Measurements from ENCODE around the gene INPP4A.
A peak's percentile ranks its signal among the peaks of the same experiment; 100 is the strongest.

The INPP4A gene

GRCh38 chr2:98546186-98546585, 101.5 kb downstream of the INPP4A start:
- ChIA-PET CTCF (no interaction called here), POLR2A (no interaction called here)
- no peak overlapping the region for H3K4me3 ChIP-seq (ENCODE audit: low read depth, low read length)
- DNase-seq (ENCODE audit: low read depth, low spot score): no peak
- TF ChIP-seq CTCF (IDR thresholded peaks at IDR 0.05; ENCODE audit: insufficient read depth, low read length, missing control alignments): no peak

DNA sequence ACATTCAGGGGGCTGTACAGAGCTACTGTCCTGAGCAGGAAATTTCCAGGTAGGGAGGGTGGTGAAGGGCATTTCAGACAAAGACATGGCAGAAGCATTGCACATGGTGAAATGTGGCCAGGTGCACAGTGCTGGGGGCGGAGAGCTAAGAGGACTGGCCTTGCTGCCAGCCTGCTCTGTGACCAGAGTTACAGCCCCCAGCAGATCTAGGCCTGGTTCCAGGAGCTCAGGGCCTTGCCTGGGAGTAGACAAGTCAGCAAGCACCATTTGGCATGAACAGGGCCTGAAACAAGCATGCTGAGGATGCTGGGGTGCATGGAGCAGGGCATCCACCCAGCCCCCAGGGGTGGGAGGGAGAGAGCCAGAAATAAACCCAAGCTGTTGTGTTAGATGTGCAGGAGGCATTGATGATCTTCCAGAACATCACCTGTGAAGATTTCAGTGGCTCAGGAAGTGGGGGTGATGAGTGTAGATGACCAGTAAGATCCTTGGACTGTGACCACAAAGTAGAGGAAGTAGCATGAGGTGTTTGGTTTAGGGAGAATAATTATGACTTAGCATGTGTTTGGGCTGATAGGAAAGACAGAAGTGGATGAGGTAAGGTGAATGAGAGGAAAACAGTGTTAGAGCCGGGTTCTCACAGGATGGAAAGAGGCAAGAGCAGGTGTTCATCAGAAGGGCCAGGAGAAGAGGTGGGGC, 102.6 kb downstream of the INPP4A start:
- ChIA-PET CTCF (no interaction called here), POLR2A (no interaction called here)
- no peak for DNase-seq (ENCODE audit: low read depth, low spot score)
- H3K4me3 ChIP-seq (ENCODE audit: low read depth, low read length): no peak overlapping the region
- no peak for TF ChIP-seq CTCF (IDR thresholded peaks at IDR 0.05; ENCODE audit: insufficient read depth, low read length, missing control alignments)

DNA sequence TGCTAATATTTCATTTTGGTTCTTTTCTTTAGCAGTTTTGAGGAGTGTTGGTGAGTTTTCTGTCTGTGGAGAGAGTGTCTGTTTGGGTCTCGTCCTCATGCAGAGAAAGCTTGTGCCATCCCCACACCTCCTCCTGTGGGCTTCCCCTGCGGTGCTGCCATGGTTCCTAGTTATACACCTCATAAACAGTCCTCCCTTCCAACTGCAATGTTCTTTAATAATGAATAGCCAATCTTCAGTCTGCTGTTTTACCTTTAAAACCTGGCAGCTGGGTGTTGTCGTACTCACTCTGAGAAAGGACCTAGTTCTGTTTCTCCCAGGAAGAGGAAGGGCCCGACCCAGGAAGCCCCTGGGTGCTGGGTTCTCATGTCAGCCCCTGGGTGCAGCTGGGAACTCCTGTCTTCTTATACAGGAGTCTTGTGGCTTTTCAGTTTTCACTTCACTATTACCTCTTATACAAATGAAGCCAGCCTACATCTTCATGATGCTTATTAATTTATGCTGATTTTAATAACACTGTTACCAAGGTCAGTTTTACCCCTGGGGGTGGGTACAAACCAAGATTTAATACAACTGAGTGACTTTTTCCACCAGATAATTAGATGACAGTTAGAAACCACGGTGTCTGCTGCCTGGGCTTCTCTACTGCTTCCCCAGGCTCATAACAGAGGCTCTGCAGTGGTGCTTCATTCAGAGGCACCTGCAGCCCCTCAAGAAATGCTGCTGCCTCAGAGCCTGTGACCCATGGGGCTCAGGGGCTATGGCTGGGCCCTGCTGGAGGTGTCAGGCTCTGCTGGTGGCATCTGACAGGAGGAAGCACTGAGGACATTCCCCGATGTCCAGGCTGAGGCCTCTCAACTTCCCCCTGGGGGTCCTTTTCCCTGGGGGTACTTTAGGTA, 104.5 kb downstream of the INPP4A start:
- H3K4me3 ChIP-seq (ENCODE audit: low read depth, low read length): no peak overlapping the region
- no peak for TF ChIP-seq CTCF (IDR thresholded peaks at IDR 0.05; ENCODE audit: insufficient read depth, low read length, missing control alignments)
- POLR2A ChIA-PET: no interaction called here
- no peak for DNase-seq (ENCODE audit: low read depth, low spot score)
- CTCF ChIA-PET: interaction anchor here (1.2 kb wide), 1 partner anchor 20 kb away, joined by 3 read pairs; no protein-coding TSS in a partner anchor

DNA sequence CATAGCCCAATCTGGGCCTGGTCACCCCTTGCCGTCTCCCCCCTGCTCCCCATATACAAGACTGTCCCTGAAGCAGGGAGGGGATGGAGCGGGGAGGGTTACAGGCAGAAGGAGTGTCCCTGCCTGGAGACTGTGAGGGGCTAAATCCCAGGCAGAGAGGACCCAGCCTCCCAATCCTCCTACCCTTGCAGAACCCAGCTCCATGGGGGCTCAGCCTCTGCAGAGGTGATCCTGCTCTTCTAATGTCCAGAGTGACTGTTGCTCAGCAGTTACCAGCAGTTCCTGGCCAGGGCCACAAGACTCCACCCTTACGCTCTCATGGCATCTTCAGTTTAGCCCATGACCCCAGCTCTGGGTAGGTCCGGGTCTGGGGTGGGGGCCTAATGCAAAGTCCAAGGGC, 105.5 kb downstream of the INPP4A start:
- ChIA-PET CTCF (no interaction called here), POLR2A (no interaction called here)
- H3K4me3 ChIP-seq (ENCODE audit: low read depth, low read length): no peak overlapping the region
- no peak for DNase-seq (ENCODE audit: low read depth, low spot score)
- no peak for TF ChIP-seq CTCF (IDR thresholded peaks at IDR 0.05; ENCODE audit: insufficient read depth, low read length, missing control alignments)

DNA sequence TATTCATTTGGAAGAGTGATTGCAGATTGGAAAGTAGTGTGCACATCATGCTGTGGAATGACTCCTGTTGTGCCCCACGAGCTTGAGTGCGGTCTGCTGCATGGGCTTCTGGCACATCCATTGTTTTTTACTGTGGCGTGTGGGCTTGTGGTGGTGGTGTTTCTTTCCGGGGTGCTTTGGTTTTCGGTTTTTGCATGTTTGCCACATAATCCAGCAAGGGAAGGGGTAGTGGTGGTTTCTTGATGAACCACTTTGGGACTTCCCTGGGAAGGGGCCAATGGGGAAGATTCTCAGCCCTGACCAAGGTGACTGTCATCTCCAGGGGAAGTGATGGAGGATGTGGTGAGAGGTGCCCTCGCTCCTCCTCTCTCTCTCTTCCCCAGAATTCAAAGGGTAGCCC, 106.7 kb downstream of the INPP4A start:
- no peak overlapping the region for H3K4me3 ChIP-seq (ENCODE audit: low read depth, low read length)
- no peak for DNase-seq (ENCODE audit: low read depth, low spot score)
- no peak for TF ChIP-seq CTCF (IDR thresholded peaks at IDR 0.05; ENCODE audit: insufficient read depth, low read length, missing control alignments)
- CTCF ChIA-PET: interaction anchor here (0.9 to 1.5 kb wide), 2 partner anchors 9 to 19 kb away, joined by 3 to 4 read pairs; no protein-coding TSS in a partner anchor
- POLR2A ChIA-PET: no interaction called here

GRCh38 chr2:98552499-98553179, 108.0 kb downstream of the INPP4A start:
- no peak for TF ChIP-seq CTCF (IDR thresholded peaks at IDR 0.05; ENCODE audit: insufficient read depth, low read length, missing control alignments)
- ChIA-PET CTCF (no interaction called here), POLR2A (no interaction called here)
- H3K4me3 ChIP-seq (ENCODE audit: low read depth, low read length): no peak overlapping the region
- peak; percentile 67 for DNase-seq (ENCODE audit: low read depth, low spot score)
